Neural cell (in vitro differentiated cells): Measurements from ENCODE around the gene SIRT4. TPM values are rescaled to one million over a fixed set of nuclear protein-coding genes. Genes with fewer than 3 reads are reported as not detected.

Experiments
- H2AFZ ChIP-seq: fragments of 200-600, 300-800 bp; sonication (generic), shearing (Covaris generic); 2 replicates; pipeline ENCODE4 v1.6.0; 2014; ENCODE audit warnings: low read depth, mild to moderate bottlenecking, antibody characterized with exemption, low read length, moderate library complexity
- H3F3A ChIP-seq: fragments of 200-600 bp; shearing (Covaris generic); 2 replicates; pipeline ENCODE4 v1.6.1; 2016; ENCODE audit warnings: mild to moderate bottlenecking, moderate library complexity, mixed read lengths, antibody characterized with exemption, low read length; ENCODE audit not compliant: insufficient read depth, poor library complexity, severe bottlenecking
- H3K27ac ChIP-seq: fragments of 200-600, 300-800 bp; sonication (generic), shearing (Covaris generic); 2 replicates; pipeline ENCODE4 v1.5.1; 2014; ENCODE audit warnings: mild to moderate bottlenecking, low read length, moderate library complexity
- H3K27me3 ChIP-seq: fragments of 300-800, 200-600 bp; sonication (generic), shearing (Covaris generic); 2 replicates; pipeline ENCODE4 v1.6.0; 2014; ENCODE audit warnings: mild to moderate bottlenecking, low read depth, low read length, moderate library complexity; ENCODE audit not compliant: insufficient read depth
- H3K36me3 ChIP-seq: fragments of 300-800, 200-600 bp; sonication (generic), shearing (Covaris generic); 2 replicates; pipeline ENCODE4 v1.5.1; 2014; ENCODE audit warnings: mild to moderate bottlenecking, antibody characterized with exemption, low read length, moderate library complexity; ENCODE audit not compliant: insufficient read depth
- H3K4me2 ChIP-seq: fragments of 300-800, 200-600 bp; sonication (generic), shearing (Covaris generic); 2 replicates; pipeline ENCODE4 v1.6.0; 2014; ENCODE audit warnings: mild to moderate bottlenecking, low read length
- H3K4me3 ChIP-seq: fragments of 300-800, 200-600 bp; sonication (generic), shearing (Covaris generic); 2 replicates; pipeline ENCODE4 v1.5.1; 2014; ENCODE audit warnings: mild to moderate bottlenecking, low read length, moderate library complexity
- H3K79me2 ChIP-seq: fragments of 200-600 bp; shearing (Covaris generic); replicated peaks from 2 replicates; pipeline ENCODE4 v1.6.0; 2014; ENCODE audit warnings: mild to moderate bottlenecking, low read length, moderate library complexity; ENCODE audit not compliant: insufficient read depth
- H3K9ac ChIP-seq: fragments of 300-800, 200-600 bp; sonication (generic), shearing (Covaris generic); 2 replicates; pipeline ENCODE4 v1.6.1; 2016; ENCODE audit warnings: mild to moderate bottlenecking, low read length, mixed read lengths
- H3K9me2 ChIP-seq: fragments of 200-600 bp; shearing (Covaris generic); 2 replicates; pipeline ENCODE4 v1.6.1; 2016; ENCODE audit warnings: mild to moderate bottlenecking, low read length, mixed read lengths; ENCODE audit not compliant: insufficient read depth
- H3K9me3 ChIP-seq: fragments of 200-600, 300-800 bp; sonication (generic), shearing (Covaris generic); 2 replicates; pipeline ENCODE4 v1.6.1; 2016; ENCODE audit warnings: mild to moderate bottlenecking, mixed run types, low read length, moderate library complexity, mixed read lengths
- H4K20me1 ChIP-seq: fragments of 200-600 bp; shearing (Covaris generic); 2 replicates; pipeline ENCODE4 v1.6.1; 2016; ENCODE audit warnings: mild to moderate bottlenecking, mixed run types; ENCODE audit not compliant: insufficient read depth
- CTCF ChIP-seq: fragments of 450-650 bp; IDR thresholded peaks from 2 replicates; pipeline ENCODE4 v1.5.1; 2014; ENCODE audit warnings: antibody characterized with exemption, mild to moderate bottlenecking, moderate library complexity; ENCODE audit not compliant: poor library complexity, severe bottlenecking
- EP300 ChIP-seq: fragments of 450-650 bp; conservative IDR thresholded peaks from 2 replicates; pipeline ENCODE4 v1.6.1; 2014; ENCODE audit warnings: antibody characterized with exemption, mild to moderate bottlenecking, moderate library complexity; ENCODE audit not compliant: poor library complexity, severe bottlenecking
- EZH2 ChIP-seq: fragments of 200-600, 300-800 bp; shearing (Covaris generic), sonication (generic); IDR thresholded peaks from 2 replicates; pipeline ENCODE4 v1.6.1; 2014; ENCODE audit warnings: antibody characterized with exemption, low read length, borderline replicate concordance, mild to moderate bottlenecking; ENCODE audit not compliant: insufficient read depth, poor library complexity, severe bottlenecking
- MXI1 ChIP-seq: fragments of 450-650 bp; conservative IDR thresholded peaks from 2 replicates; pipeline ENCODE4 v1.6.1; 2014; ENCODE audit warnings: antibody characterized with exemption, mild to moderate bottlenecking; ENCODE audit not compliant: poor library complexity, severe bottlenecking
- POLR2AphosphoS5 ChIP-seq: IDR thresholded peaks from 2 replicates; pipeline ENCODE4 v1.6.1; 2012
- RAD21 ChIP-seq: fragments of 450-650 bp; conservative IDR thresholded peaks from 2 replicates; pipeline ENCODE4 v1.6.1; 2014; ENCODE audit warnings: antibody characterized with exemption, mild to moderate bottlenecking, moderate library complexity
- SMC3 ChIP-seq: fragments of 450-650 bp; conservative IDR thresholded peaks from 2 replicates; pipeline ENCODE4 v1.6.1; 2014; ENCODE audit warnings: antibody characterized with exemption, mild to moderate bottlenecking, moderate library complexity; ENCODE audit not compliant: poor library complexity
- TAF1 ChIP-seq: IDR thresholded peaks from 2 replicates; pipeline ENCODE4 v1.6.1; 2012; ENCODE audit warnings: low read depth
- polyA plus RNA-seq: library from polyadenylated mRNA; depleted of rRNA; stranded (reverse); fragments of >200 nt; gene quantifications from 2 replicates; pipeline ENCODE4 v1.2.3, GENCODE V29; 2014
- TF ChIP-seq, protein P1 (sequence below): IDR thresholded peaks from 2 replicates; pipeline ENCODE4 v1.6.1; 2012; ENCODE audit warnings: borderline replicate concordance

SIRT4 gene
- polyA plus RNA-seq, 1 donor from 2014 or later: 9.7 TPM

DNA sequence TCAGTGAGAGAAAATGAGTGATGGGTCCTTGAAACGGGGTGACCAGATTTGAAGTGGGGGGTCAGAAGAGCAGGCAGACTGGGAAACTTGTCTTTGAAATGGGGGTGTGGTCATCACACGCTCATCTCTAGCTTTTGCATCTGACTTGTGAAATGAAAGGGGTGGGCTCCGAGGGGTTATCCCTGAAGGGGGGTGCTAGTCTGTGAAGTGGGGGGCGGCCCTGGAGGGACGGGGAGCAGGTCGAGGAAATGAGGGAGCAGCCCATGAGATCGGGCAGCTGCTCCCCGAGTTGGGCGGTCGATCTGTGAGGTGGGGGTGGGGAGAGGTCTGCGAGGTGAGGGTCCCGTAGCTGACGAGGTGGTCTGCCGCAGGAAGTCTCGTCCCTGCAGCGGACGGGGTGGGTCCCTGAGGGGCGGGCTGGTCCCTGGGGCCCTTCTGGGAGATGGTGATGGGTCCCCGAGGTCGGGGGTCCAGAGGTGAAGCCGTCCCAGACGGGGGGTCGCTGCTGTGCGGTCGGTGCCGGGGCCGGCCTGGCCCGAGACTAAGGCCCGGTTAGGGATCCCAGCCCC is 37.1 kb upstream of the SIRT4 start:
- Histone ChIP-seq H3K27me3 (no peaks in the 10 kb centered on the region), H3K4me2 (peak overlapping the region; percentile 51), H3K79me2 (no peaks in the 10 kb centered on the region), H3K9me3 (no peaks in the 10 kb centered on the region), H4K20me1 (no peaks in the 10 kb centered on the region), H3K9me2 (no peaks in the 10 kb centered on the region), H3K4me3 (peak overlapping the region; percentile 91), H3K9ac (peak overlapping the region; percentile 78), H3K36me3 (no peaks in the 10 kb centered on the region), H3F3A (no peaks in the 10 kb centered on the region), H3K27ac (no peak overlapping the region), H2AFZ (peak overlapping the region; percentile 45)
- no peak for TF ChIP-seq EZH2
- no peak for TF ChIP-seq POLR2AphosphoS5
- TF ChIP-seq EP300: no peak
- no peak for TF ChIP-seq MXI1
- TF ChIP-seq TAF1: no peak
- TF ChIP-seq SMC3: no peak

DNA sequence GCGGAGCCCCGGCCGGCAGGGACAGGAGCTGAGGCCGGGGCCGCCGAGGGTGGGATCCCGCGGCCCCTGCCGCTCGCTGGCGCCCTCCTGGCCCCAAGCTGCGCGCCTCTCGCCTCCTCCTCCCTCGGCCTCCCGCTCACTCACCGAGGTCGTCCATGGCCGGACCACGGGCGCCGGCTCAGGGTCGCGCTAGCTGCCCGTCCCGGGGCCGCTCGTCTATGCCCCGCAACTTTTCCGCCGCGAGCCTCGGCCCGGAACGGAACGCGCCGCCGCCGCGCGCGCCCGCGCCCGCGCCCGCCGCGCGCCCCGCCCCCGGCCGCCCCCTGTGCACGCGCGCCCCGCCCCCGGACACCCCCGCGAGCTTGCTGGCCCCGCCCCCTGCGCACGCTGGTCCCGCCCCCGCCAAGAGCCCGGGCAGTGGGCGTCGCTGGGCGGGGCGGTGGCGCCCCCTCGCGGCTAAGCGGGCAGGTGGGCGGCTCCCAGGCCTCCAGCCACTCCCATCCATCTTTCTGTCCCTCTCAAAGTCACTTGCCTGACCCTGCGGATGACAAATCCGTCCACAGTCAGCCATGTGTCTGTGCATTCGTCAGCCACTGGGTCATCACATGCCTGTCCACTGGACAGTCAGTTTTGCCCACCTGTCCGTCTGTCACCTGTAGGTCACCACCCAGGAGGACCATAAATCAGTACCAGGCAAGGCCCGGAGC is 36.5 kb upstream of the SIRT4 start, which contains the start of gene PXN:
Gene PXN, minus strand, starts transcription at position 258 of the 707 bp plus-strand sequence. Its CDS starts 101 bp downstream, at position 157.
- Histone ChIP-seq H3K9me3 (no peaks in the 10 kb centered on the region), H3K79me2 (no peaks in the 10 kb centered on the region), H3K27ac (no peak within 1 kb of the TSS), H3F3A (no peaks in the 10 kb centered on the region), H3K9ac (peak within 1 kb of the TSS; percentile 78), H3K27me3 (no peaks in the 10 kb centered on the region), H3K4me2 (peak within 1 kb of the TSS; percentile 51), H3K36me3 (no peaks in the 10 kb centered on the region), H3K4me3 (peak within 1 kb of the TSS; percentile 91), H3K9me2 (no peaks in the 10 kb centered on the region), H2AFZ (peak within 1 kb of the TSS; percentile 45), H4K20me1 (no peaks in the 10 kb centered on the region)
- TF ChIP-seq SMC3 (peak; percentile 84), POLR2AphosphoS5 (peak; percentile 58), CTCF (peak; percentile 80), MXI1 (peak; percentile 38), EP300 (no peak), RAD21 (peak; percentile 83), TAF1 (peak; percentile 41), EZH2 (no peak)
- TF ChIP-seq, protein P1, sequence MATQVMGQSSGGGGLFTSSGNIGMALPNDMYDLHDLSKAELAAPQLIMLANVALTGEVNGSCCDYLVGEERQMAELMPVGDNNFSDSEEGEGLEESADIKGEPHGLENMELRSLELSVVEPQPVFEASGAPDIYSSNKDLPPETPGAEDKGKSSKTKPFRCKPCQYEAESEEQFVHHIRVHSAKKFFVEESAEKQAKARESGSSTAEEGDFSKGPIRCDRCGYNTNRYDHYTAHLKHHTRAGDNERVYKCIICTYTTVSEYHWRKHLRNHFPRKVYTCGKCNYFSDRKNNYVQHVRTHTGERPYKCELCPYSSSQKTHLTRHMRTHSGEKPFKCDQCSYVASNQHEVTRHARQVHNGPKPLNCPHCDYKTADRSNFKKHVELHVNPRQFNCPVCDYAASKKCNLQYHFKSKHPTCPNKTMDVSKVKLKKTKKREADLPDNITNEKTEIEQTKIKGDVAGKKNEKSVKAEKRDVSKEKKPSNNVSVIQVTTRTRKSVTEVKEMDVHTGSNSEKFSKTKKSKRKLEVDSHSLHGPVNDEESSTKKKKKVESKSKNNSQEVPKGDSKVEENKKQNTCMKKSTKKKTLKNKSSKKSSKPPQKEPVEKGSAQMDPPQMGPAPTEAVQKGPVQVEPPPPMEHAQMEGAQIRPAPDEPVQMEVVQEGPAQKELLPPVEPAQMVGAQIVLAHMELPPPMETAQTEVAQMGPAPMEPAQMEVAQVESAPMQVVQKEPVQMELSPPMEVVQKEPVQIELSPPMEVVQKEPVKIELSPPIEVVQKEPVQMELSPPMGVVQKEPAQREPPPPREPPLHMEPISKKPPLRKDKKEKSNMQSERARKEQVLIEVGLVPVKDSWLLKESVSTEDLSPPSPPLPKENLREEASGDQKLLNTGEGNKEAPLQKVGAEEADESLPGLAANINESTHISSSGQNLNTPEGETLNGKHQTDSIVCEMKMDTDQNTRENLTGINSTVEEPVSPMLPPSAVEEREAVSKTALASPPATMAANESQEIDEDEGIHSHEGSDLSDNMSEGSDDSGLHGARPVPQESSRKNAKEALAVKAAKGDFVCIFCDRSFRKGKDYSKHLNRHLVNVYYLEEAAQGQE: peak; percentile 54
